Hematopoietic multipotent progenitor cell treated with erythropoietin and hydrocortisone succinate and interleukin-3 and kit ligand, for 6 days (in vitro differentiated cells): ENCODE data around the gene BIRC5.

Source experiments
- DNase-seq: peaks from one replicate; pipeline ENCODE4 v3.0.0-alpha.2; 2015

Gene BIRC5

GRCh38 chr17:78184868-78185267 lies 29.2 kb upstream of the BIRC5 start:
- DNase-seq: no peak

GRCh38 chr17:78185981-78186691 lies 27.9 kb upstream of the BIRC5 start:
- DNase-seq: peak; percentile 81

- DNase-seq: peak; percentile 98
These were observed 27.1 kb upstream of the BIRC5 start, which contains the start of the genes AFMID and TK1 for GRCh38 chr17:78186692-78187595. Gene AFMID (plus strand): TSS chr17:78187362. CDS start chr17:78187371, 9 bp downstream. Gene TK1 (minus strand): TSS chr17:78187052. CDS start chr17:78186994, 58 bp downstream.

- no peak for DNase-seq
These were observed 17.3 kb upstream of the BIRC5 start for GRCh38 chr17:78196716-78197115.

- DNase-seq: no peak
These were observed 16.8 kb upstream of the BIRC5 start for GRCh38 chr17:78197147-78197832.

GRCh38 chr17:78200451-78200850 lies 13.6 kb upstream of the BIRC5 start:
- no peak for DNase-seq

- DNase-seq: no peak
These were observed 11.4 kb upstream of the BIRC5 start for GRCh38 chr17:78202666-78203065.

- DNase-seq: no peak
These were observed 9.5 kb upstream of the BIRC5 start for GRCh38 chr17:78204387-78205123.

GRCh38 chr17:78205124-78205775 lies 8.8 kb upstream of the BIRC5 start:
- DNase-seq: no peak

GRCh38 chr17:78206298-78206697 lies 7.8 kb upstream of the BIRC5 start:
- DNase-seq: no peak

- DNase-seq: no peak
These were observed 5.6 kb upstream of the BIRC5 start for GRCh38 chr17:78208486-78208885.

GRCh38 chr17:78210111-78210510 lies 3.9 kb upstream of the BIRC5 start:
- no peak for DNase-seq

GRCh38 chr17:78211032-78211431 lies 3.0 kb upstream of the BIRC5 start:
- DNase-seq: no peak

GRCh38 chr17:78214706-78215061 lies 631 bp downstream of the BIRC5 start:
- peak; percentile 32 for DNase-seq

- DNase-seq: no peak
These were observed 5.5 kb downstream of the BIRC5 start for GRCh38 chr17:78219396-78220150.

GRCh38 chr17:78223061-78223460 lies 9.0 kb downstream of the BIRC5 start:
- no peak for DNase-seq

- no peak for DNase-seq
These were observed 9.7 kb downstream of the BIRC5 start for GRCh38 chr17:78223765-78224164.

GRCh38 chr17:78224231-78225087 lies 10.4 kb downstream of the BIRC5 start:
- no peak for DNase-seq

GRCh38 chr17:78225088-78225865 lies 11.2 kb downstream of the BIRC5 start:
- no peak for DNase-seq
